Peyer's patch (tissue), 4 donors: ENCODE results near the gene ANP32D.

ENCODE experiments used
- POLR2A ChIP-seq, 2 donors: fragments of 450-650 bp; IDR thresholded peaks; one replicate each; pipeline ENCODE4 v1.5.1; 2017; ENCODE audit warnings: antibody characterized with exemption in 2 of 2, mild to moderate bottlenecking in 2 of 2, moderate library complexity in 2 of 2
- TF ChIP-seq, protein P1 (sequence below), 6 experiments: fragments of 450-650 bp in 4 of 6; fragments of 200-600 bp in 2 of 6; sonication (generic) in 1 of 6; IDR thresholded peaks; one replicate each; pipeline ENCODE4 v1.5.1; 2017 to 2019; ENCODE audit warnings: antibody characterized with exemption in 6 of 6, mild to moderate bottlenecking in 3 of 6, moderate library complexity in 1 of 6

DNA sequence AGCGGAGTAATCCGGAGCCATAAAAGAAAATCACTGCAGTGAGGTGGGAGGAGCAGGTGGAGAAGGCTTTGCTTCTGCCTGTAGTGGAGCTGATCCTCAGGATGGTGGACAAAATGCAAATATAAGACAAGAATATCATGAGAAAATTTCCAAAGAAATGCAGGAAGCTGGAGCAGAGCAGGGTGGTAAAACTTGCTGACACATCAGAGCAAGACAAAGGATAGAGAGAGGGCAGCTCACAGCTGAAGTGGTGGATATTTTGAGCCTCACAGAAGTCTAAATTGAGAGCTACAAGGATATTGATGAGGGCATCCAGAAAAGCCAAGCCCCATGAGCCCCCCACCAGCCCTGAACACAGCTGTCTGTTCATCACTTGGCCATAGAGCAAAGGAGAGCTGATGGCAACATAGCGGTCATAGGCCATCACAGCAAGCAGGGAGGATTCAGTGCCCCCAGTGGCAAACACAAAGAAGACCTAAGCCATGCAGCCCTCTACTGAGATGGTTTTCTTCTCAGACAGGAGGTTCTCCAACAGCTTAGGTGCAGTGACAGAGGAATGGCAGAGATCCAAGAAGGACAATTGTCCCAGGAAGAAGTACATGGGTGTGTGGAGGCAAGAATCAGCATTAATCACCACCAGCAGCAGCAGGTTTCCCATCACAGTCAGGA is 30.0 kb upstream of the ANP32D start:
- no peak for TF ChIP-seq POLR2A (IDR thresholded peaks at IDR 0.05)
- TF ChIP-seq, protein P1, sequence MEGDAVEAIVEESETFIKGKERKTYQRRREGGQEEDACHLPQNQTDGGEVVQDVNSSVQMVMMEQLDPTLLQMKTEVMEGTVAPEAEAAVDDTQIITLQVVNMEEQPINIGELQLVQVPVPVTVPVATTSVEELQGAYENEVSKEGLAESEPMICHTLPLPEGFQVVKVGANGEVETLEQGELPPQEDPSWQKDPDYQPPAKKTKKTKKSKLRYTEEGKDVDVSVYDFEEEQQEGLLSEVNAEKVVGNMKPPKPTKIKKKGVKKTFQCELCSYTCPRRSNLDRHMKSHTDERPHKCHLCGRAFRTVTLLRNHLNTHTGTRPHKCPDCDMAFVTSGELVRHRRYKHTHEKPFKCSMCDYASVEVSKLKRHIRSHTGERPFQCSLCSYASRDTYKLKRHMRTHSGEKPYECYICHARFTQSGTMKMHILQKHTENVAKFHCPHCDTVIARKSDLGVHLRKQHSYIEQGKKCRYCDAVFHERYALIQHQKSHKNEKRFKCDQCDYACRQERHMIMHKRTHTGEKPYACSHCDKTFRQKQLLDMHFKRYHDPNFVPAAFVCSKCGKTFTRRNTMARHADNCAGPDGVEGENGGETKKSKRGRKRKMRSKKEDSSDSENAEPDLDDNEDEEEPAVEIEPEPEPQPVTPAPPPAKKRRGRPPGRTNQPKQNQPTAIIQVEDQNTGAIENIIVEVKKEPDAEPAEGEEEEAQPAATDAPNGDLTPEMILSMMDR (IDR thresholded peaks at IDR 0.05) = no peak
